Measurements from ENCODE around the gene TCP11L2. TPM values are rescaled to one million over a fixed set of nuclear protein-coding genes. Genes with fewer than 3 reads are reported as not detected.

TCP11L2 gene
- total RNA-seq, 1 donor = 42.4 TPM

DNA sequence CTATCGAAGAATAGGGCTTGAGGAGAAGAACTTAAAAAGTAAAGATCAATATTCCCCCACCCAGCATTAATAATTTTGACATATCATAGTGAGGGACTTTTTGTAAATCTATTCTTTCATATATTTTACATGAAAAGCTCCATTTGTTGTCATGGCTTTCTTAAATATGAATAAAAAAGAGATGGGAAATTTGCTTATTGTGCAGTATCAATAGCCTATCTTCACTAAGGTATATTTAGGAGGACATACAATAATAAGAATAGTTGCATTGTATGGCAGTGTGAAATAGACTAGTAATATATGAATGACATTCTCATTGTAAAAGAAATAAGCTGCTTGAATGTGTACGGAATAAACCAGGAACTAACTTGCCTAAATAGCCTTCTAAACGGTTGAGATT lies 5.5 kb upstream of the TCP11L2 start:
- TF ChIP-seq, protein P1, sequence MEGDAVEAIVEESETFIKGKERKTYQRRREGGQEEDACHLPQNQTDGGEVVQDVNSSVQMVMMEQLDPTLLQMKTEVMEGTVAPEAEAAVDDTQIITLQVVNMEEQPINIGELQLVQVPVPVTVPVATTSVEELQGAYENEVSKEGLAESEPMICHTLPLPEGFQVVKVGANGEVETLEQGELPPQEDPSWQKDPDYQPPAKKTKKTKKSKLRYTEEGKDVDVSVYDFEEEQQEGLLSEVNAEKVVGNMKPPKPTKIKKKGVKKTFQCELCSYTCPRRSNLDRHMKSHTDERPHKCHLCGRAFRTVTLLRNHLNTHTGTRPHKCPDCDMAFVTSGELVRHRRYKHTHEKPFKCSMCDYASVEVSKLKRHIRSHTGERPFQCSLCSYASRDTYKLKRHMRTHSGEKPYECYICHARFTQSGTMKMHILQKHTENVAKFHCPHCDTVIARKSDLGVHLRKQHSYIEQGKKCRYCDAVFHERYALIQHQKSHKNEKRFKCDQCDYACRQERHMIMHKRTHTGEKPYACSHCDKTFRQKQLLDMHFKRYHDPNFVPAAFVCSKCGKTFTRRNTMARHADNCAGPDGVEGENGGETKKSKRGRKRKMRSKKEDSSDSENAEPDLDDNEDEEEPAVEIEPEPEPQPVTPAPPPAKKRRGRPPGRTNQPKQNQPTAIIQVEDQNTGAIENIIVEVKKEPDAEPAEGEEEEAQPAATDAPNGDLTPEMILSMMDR (IDR thresholded peaks at IDR 0.05; ENCODE audit: insufficient read depth, low read length) = no peak
- no peak for DNase-seq (ENCODE audit: low read depth)
- H3K4me3 ChIP-seq (ENCODE audit: low read depth, low read length) = no peak overlapping the region

DNA sequence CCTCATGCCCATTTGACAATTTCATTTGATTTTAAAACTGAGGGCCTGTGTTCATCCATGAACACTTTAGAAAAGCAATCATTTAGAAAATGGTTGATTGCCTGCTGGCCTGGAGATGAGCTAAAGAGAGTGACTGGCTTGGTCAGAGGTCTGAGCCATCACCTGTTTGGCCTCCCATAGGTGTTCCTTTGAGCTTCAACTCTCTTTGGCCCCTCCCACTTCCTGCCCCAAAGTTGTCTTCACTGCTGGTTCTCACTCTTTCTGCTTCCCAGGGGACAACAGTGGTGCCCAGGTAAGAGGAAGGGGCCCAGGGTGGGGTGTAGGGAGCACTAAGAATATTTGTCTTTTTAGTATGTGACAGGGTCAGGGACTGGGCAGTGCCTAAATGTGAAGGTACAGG lies 4.9 kb upstream of the TCP11L2 start:
- no peak overlapping the region for H3K4me3 ChIP-seq (ENCODE audit: low read depth, low read length)
- DNase-seq (ENCODE audit: low read depth) = no peak
- TF ChIP-seq, protein P1 (IDR thresholded peaks at IDR 0.05; ENCODE audit: insufficient read depth, low read length) = no peak

GRCh38 chr12:106299202-106299774 lies 3.2 kb upstream of the TCP11L2 start:
- DNase-seq (ENCODE audit: low read depth) = peak; percentile 81
- no peak overlapping the region for H3K4me3 ChIP-seq (ENCODE audit: low read depth, low read length)
- TF ChIP-seq, protein P1 (IDR thresholded peaks at IDR 0.05; ENCODE audit: insufficient read depth, low read length) = no peak

DNA sequence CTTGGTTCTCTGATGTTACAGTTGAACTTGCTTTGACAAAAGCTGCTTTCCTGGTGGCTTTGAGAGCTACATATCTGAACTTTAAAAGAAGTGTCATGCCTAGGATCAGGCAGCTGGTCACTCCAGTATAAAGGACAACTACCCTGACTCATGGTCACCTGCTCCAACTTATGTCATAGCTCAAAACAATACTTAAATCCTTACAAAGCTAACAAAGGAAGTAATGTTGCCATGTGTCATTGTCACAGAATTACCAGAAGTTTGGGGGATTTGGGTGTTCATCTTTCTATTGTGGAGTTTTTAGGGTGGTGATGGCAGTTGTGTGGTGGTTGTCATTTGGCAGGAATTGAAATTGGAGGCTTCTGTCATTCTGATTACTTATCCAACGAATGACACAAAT lies 1.8 kb upstream of the TCP11L2 start:
- TF ChIP-seq, protein P1 (IDR thresholded peaks at IDR 0.05; ENCODE audit: insufficient read depth, low read length) = no peak
- H3K4me3 ChIP-seq (ENCODE audit: low read depth, low read length) = no peak overlapping the region
- no peak for DNase-seq (ENCODE audit: low read depth)

DNA sequence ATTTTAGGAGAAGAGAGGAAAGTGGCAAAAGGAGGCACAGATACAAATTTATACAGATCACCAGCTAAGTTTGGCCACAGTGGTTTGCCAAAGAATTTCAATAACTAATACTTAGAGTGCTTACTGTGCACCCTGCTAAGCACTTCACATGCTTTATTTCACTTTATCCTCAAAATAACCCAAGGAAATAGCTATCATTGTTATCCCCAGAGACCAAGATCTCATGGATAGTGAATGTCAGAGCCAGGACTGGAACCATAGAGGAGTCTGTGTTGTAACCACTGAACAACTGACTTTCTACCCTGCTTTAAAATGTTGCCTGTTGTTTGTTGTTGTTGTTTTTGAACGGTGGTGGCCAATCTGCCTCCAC lies 1.3 kb upstream of the TCP11L2 start:
- no peak overlapping the region for H3K4me3 ChIP-seq (ENCODE audit: low read depth, low read length)
- TF ChIP-seq, protein P1 (IDR thresholded peaks at IDR 0.05; ENCODE audit: insufficient read depth, low read length) = no peak

DNA sequence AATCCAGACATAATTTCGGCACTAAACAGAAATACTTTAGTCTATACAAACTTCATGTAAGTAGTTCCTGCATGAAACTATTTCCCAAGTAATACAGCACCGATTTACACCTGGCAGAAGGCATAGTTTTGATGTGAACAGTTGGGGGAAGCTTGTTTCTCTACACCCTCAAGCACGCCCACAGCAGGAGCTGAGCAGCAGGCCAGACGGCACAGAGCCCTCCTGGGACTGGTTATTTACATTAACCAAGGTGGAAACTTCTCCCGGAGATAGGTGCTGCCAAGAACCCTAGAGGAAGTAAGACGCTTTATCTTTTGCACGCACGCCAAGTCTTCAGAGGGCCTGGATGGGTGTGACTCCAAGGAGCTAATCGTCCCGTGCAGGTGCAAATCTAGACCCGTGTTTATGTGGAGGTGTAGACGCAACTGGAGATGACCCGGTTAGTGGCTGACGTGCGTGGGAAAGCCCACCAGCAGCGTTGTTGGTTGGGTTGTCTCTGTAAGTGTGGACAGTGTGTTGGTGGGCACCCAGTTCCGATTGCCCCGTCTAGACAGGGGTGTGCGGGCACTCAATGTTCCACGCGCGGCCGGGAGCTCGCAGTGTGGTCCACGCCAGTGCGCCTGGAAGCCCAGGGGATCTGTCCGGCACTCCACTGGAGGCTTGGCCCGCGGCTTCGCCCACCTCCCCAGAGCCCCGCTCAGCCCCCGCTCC lies 767 bp upstream of the TCP11L2 start:
- peak overlapping the region; percentile 70 for H3K4me3 ChIP-seq (ENCODE audit: low read depth, low read length)
- TF ChIP-seq, protein P1 (IDR thresholded peaks at IDR 0.05; ENCODE audit: insufficient read depth, low read length) = no peak
- DNase-seq (ENCODE audit: low read depth) = peak; percentile 65

More for the DNA sequence above, 1.3 kb upstream of the TCP11L2 start:
- peak; percentile 59 for DNase-seq (ENCODE audit: low read depth)

Measured in fibroblast of the aortic adventitia (primary cell).